HG02938 (cell line): Measurements from ENCODE around the gene URI1.
A peak's percentile ranks its signal among the peaks of the same experiment; 100 is the strongest.
"Not testable (repeated sequence)": the region's sequence is repeated elsewhere in the genome, so short reads cannot be mapped to it uniquely, and the experiment has no call there.

Source experiments
- ATAC-seq: cut with Tn5 transposase; IDR thresholded peaks from one replicate; pipeline ENCODE4 v1.9.1; 2021; ENCODE audit warnings: mild to moderate bottlenecking, moderate library complexity; ENCODE audit not compliant: unreplicated experiment

The URI1 gene

DNA sequence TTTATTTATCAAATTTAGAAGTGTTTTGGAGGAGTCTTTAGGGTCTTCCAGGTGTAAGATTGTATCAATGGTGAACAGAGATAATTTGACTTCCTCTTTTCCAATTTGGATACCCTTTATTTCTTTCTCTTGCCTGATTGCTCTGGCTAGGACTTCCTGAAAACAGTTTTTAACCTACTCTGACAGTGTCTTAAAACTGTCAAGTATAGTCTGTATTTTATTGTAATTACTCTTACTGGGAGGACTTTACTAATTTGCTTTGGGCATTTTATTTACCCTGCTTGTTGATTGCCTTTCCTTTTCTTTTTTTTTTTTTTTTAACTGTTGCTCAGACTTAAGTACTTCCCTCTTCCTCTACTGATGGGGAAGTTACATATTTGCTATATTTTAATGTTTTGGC is 81.3 kb downstream of the URI1 start:
- ATAC-seq = no peak

DNA sequence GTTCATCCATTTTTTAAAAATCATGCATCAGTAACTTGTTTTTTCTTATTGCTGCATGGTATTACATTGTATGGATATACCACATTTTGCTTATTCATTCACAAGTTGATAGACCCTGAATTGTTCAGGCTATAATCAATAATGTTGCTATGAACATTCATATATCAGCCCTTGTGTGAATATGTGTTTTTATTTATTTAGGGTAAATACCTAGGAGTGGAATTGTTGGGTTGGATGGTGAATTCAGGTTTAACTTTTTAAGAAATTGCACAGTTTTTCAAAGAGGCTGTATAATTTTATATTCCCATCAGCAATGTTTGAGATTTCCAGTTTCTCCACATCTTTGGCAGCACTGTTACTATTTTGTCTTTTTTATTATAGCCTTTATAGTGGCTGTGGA is 82.1 kb downstream of the URI1 start:
- ATAC-seq = no peak

DNA sequence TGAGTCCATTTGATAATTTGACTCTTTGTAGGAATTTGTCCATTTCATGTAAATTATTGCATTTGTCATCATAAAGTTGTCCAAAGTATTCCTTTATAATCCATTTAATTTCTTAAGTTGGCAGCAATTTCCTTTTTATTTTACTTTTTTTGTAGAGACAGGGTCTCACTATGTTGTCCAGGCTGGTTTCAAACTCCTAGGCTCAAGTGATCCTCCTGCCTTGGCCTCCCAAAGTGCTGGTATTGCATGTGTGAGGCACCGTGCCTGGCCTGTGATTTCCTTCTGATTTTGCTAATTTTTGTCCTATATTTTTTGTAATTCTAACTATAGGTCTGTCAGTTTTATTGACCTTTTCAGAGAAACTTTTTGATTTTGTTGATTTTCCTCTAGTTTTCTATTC is 84.9 kb downstream of the URI1 start:
- ATAC-seq = no peak

DNA sequence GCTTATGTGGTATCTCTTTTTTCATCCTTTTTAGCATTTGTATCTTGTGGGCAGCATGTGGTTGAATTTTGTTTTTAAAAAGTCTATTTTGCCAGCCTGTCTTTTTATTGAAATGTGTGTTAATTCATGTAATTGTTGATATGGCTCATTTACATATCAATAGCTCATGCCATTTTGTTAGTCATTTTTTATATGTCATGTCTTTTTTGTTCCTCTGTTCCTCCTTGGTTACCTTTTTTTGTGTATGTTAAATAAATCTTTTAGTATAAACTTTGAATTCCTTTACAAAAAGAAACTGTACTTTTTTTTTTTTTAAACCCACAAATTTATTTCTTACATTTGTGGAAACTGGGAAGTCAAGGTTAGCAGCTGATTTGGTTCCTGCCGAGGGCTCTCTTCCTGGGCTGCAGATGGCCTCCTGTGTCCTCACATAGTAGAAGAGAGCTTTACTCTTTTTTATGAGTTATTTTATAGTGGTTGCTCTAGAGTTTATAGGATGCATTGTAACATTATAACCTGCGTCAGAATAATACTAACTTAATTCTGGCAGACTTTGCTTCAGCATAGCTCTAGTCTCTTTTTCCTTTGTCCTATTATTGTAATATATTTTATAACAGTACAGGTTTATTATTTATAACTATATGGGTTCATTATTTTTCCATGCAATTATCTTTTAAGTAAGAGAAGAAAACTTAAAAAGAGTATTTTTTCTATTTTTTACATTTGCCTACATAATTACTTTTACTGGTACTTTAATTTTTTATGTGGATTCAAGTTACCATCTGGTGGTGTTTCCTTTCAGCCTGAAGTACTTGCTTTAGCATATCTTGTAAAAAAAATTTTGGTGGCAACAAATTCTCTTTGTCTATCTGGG is 86.3 kb downstream of the URI1 start:
- ATAC-seq = no peak

DNA sequence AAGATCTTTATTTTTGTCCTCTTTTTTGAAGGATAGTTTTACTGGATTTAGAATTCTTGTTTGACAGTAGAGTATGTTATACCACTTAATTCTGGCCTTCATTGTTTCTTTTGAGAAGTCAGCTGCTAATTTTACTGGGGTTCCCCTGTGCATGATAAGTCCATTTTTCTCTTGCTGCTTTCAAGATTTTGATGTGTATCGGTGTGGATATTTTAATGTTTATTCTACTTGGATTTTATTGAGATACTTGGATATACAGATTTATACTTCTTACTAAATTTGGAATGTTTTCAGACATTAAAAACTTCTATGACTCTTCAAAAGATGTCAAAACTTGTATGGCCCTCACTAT is 86.9 kb downstream of the URI1 start:
- ATAC-seq = no peak

DNA sequence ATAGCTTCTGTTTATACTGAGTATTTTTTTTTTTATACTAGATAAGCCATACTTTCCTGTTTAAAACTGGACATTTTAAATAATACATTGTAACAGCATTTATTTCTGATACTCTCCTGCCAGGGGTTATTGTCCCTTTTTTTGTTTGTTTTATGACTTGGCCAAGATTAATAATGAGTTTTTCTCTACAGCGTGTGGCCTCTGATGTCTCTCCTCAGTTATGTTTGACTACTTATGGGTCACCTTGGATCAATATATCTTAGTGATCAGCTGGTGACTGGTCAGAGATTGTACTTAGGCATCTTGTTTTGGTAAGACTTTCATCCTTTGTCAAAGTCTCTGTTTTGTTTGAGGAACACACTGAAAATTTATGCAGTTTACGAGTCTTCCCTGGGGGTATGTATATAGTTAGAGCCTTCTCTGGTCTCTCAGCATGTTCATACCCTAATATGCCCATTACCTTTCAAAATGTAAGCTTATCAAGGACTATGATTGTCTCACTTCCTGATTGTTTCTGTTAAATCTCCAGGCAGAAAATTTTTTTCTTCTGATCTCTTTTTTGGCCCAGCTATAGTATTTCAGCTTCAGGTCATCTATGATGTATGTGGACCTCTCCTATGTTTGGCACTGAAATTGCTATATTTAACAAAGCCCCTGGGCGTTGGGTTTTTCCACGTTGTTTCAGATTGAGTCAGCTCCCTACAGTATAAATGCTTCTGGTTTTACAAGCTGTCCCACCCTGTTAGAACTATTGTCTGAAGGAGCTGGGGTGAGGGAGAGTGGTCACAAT is 87.9 kb downstream of the URI1 start:
- no peak for ATAC-seq

DNA sequence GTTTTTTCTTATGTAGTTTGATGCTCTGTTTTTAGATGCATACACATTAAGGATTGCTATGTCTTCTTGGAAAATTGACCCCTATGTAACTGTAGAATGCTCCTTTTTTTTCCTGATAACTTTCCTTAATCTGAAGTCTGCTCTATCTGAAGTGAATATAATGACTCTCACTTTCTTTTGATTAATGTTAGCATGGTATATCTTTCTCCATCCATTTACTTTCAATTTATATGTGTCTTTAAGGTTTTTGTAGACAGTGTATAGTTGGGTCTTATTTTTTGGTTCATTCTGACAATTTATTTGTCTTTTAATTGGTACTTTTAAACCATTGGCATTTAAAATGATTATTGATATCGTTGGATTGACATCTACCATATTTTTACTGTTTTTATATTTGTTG is 92.3 kb downstream of the URI1 start:
- no peak for ATAC-seq

DNA sequence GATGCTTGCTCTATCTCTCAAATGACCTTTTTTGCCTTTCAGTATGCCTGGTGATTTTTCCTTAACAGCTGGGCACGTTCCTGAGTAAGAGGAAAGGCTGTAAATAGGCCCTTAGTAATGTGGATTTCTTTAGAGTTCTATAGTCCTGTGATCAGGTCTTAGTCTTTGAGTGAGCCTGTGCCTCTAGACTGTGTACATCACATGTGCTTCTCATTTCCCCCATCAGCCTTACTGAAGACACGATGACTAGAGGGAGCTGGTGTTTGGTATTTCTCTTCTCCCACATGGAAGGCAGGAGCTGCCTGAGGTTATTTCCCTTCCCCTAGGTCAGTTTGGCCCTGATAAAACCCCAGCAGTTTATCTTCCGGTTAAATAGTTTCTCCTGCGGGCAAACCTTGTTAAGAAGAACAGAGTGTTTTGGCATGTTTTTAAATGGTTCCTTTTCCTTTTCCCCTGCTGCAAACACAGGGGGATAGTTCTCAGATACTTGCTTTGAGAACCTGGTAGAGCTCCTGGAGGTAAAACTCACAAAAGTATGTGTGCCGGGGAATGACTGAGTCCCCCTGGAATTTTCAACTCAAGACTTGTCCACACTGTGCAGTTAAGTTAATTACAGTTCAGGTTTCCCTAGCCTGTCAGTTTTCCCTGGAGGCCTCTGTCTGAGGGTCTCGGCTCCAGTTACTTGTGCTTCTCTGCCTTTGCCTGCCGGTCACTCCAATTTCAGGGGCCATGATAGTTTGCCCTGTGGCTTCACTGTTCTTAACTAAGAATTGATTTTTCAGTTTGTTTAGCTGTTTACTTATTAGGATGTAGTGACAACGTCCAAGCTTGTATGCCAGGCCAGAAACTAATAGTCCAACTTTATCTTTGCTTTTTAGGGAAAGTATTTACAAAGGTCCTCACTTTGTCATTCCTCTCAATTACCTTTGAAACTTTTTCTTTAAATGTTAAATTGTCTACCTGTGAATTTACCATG is 94.4 kb downstream of the URI1 start:
- no peak for ATAC-seq

DNA sequence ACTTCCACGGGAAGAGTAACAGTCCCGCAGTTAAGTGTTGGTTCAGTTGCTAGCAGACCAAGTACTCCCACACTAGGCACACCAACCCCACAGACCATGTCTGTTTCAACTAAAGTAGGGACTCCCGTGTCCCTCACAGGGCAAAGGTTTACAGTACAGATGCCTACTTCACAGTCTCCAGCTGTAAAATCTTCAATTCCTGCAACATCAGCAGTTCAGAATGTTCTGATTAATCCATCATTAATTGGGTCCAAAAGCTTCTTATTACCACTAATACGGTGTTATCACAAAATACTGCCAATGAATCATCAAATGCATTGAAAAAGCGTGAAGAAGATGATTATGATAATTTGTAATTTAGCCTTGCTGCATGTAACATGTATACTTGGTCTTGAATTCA is 95.8 kb downstream of the URI1 start:
- ATAC-seq = no peak

DNA sequence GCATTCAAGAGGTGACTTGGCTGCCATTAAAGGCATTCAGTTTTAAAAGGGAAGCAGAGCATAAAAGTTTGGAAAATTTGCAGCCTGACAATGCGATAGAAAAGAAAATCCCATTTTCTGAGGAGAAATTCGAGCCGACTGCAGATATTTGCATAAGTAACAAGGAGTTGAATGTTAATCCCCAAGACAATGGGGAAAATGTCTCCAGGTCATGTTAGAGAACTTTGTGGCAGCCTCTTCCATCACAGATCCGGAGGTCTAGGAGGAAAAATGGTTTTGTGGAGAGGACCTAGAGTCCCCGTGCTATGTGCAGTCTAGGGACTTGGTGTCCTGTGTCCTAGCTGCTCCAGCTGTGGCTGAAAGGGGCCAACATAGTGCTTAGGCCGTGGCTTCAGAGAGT is 99.9 kb downstream of the URI1 start:
- ATAC-seq = not testable (repeated sequence)

DNA sequence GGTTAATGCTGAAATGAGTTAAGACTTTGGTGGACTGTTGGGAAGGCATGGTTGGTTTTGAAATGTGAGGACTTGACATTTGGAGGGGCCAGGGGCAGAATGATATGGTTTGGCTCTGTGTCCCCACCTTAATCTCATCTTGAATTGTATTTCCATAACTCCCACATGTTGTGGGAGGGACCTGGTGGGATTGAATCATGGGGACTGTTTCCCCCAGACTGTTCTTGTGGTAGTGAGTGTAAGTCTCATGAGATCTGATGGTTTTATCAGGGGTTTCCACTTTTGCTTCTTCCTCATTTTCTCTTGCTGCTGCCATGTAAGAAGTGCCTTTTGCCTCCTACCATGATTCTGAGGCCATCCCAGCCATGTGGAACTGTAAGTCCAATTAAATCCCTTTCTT is 101.0 kb downstream of the URI1 start:
- ATAC-seq = not testable (repeated sequence)

DNA sequence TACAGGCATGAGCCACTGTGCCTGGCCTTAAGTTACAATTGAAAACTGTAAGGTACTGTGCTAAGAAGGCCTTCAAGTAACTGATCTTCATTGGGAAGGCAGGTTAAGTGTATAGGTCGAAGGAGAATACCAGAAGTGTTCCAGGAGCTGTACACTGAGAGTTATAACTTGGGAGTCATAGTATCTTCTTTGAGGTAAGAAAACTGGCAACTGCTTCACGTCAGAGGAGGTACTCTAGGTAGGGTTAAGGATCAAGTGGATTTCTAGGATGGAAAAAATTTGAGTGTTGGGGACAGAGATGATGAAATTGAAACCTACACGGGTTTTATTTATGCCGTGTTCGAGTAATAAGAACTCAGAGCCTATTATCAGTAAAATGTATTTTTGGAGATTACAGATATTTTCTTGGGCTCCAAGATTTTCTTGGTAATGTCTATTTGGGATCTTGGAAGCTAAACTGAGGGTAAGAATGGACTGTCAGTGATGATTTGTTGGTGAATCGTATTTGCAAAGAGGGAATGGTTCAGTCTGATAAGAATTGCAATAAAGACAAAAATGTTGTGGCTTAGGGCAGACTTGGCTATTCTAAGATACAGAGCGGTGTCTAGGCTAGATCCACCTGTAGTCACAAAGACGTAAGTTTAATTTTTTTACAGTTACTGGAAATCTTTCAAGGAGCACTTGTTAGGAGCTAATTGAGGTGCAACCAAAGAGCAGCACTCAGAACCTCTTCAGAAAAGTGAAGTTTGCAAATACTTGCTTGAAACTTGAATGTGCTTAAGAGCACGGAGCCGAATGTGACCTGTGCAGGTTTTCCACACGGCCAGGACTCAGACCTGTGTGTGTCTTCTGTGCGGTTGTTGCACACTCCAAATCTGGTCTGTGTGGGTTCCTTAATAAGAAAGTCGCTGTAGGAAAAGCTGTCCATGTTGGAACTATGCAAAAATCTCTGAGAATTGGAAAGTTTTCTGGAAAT is 102.5 kb downstream of the URI1 start:
- ATAC-seq = no peak

DNA sequence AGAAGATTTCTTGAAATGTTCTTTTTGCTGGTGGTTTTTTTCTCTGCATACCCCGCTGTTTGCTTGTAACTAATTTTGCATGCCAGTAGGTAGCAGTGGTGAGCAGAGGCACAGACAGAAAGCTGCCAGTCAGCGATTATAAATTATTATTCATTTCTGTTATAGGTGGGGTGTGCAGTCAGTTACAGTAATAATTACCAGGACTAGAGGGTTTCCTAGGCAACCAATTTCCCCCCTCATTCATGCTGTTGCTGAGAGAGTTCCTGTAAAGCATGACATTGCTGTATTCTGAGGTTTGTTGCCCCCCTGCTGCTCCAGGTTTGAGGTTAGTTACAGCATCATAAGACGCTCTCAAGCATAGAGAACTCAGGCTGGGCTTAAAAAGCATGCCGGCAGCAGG is 104.5 kb downstream of the URI1 start:
- peak; percentile 87 for ATAC-seq

DNA sequence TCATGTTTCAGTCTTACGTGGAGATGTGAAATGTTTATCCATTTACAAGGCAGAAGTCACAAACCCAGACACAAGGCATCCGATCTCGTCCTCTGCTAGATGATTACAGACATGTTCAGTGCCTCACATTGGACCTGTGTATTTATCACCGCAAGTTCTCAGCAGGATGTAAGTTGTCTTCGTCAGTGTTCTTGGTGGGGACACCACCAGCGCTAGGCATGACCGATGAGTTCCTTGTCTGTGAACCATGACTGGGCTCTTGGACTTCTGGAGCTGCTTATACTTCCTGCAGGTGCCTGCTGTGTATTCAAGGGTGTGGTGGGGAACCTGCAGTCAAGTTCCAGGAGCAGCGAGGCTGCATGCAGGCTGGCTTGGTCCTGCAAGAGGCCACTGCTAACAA is 105.4 kb downstream of the URI1 start:
- ATAC-seq = no peak

DNA sequence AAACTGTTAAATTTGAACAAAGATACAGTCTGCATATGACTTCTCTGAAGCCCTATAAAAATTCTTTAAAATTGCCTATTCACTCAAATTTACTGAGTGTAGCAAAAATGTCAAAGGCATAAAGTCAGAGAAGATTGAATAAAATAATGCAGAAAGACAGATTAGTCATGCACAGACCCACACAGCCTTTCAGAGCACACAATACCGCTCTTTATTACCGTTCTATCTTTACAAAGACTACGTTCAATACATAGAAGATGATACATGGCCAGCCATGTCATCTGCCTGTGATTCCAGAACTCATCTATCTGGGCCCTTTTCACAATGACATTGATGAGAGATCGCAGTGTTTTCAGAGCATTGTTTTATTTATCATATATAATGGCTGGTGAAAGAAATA is 107.2 kb downstream of the URI1 start:
- ATAC-seq = no peak

DNA sequence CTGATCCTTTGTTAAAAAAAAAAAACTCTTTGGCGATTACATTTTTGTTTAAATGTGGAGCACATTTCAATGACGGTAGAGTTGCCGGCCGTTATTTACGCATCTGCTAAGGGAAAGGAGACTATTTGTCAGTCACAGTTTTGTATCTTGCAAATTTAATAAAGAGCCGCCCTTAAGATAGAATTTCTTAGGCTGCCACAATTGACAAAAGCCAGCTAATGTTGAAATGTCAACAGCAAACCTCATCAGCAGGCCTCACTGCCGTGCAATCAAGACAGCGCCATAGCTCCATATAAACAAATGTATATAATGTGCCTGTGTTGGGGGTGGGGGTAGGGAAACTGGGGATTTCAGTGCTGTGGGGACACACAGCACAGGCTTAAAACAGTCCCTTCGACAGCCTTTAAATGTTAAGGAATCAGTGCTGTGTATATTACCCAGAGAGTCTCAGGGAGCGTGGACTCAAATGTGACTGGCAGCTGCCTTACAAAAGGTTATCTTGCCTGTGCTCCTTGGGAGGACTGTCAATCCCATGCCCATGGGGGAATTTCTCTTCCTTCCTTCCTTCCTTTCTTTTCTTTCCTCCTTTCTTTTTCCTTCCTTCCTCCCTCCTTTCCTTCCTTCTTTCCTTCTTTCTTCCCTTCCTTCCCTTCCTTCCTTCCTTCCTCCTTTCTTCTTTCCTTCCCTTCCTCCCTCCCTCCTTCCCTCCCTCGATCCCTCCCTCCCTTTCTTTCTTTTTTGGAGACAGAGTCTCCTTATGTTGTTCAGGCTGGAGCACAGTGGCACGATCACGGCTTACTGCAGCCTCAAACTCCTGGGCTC is 108.0 kb downstream of the URI1 start:
- ATAC-seq = no peak

DNA sequence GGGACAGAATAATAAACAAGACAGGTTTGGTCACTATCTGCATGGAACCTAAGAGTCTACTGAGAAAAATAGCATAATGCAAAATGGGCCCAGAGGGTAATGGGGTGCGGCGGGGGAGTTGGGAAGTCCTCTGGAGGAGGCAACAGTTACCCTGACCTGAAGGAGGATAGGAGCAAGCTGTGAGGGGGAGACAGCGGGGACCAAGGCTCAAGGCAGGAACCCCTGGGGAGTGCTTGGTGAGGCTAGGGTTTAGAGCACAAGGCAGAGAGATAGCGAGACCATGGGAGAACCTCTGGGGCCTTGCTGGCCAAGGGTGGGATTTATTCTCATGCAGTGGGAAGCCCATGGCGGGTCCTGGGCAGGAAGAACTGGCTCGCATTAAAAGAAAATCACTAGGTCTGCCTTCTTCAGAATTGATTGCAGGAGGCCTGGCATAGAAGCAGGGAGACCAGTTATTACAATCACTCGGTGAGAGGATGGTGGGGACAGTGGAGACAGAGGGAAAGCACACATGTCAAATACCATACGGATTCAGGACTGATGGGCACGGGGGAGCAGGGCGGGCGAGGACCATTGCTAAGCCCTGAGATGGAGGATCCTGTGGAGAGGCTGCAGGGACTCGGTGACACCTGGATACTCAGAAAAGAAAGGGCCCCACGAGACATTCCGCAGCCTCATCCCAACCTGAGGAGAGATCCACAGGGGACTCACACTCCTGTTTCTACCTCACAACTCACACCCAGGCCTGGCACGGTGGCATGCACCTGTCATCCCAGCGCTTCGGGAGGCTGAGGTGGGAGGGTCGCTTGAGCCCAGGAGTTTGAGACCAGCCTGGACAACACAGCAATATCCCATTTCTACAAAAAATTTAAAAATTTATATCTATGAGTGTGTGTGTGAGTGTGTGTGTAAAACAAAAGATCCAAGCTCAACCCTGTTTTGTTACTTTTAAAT is 110.4 kb downstream of the URI1 start:
- no peak for ATAC-seq

DNA sequence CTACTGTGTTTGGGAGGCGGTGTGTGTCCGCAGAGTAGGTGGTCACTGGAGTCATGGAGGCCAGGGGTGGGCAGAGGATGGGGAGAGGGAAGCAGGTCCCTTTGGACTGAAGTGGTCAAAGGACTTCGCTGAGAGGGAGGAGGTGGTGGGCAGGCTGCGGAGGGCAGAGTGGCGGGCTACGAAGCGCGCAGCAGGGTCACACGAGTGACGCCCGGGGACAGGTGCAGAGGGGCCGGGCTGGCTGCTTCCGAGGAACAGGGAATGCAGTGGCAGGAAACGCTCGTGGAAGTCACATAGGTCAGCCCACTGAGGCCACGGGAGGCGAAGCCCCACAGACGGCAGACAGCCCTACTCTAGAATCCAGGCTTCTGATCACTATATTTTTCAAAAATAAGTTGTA is 111.5 kb downstream of the URI1 start:
- ATAC-seq = no peak
